Caco-2 (cell line): Measurements from ENCODE around the gene GBA2. TPM values are rescaled to one million over a fixed set of nuclear protein-coding genes. Genes with fewer than 3 reads are reported as not detected.

ENCODE experiments used
- BruUV-seq: library from RNA; stranded (reverse); fragments of 400-500 nt; replicated peaks from 2 replicates; lab custom pipeline; 2021; lab: Mats Ljungman, UMichigan
- CTCF ChIA-PET: fragments of 300-600 bp; sonication (Branson Sonifier 250); formaldehyde crosslinking; loops from one replicate; lab custom pipeline; 2022; ENCODE audit warnings: antibody characterized with exemption; lab: Charles Lee
- POLR2A ChIA-PET: fragments of 300-600 bp; sonication (Branson Sonifier 250); formaldehyde crosslinking; loops from one replicate; lab custom pipeline; 2022; ENCODE audit warnings: antibody characterized with exemption; lab: Charles Lee
- DNase-seq, 2 experiments: peaks; one replicate each; pipeline versions ENCODE4 v3.0.0 to v3.0.0-alpha.2; 2020 to 2022
- H3K27me3 ChIP-seq: replicated peaks from 2 replicates; pipeline ENCODE4 v1.6.0; 2011; ENCODE audit warnings: low read length; ENCODE audit not compliant: control insufficient read depth, insufficient read depth
- H3K36me3 ChIP-seq: 2 replicates; pipeline ENCODE4 v1.5.1; 2011; ENCODE audit warnings: low read length; ENCODE audit not compliant: control insufficient read depth, insufficient read depth
- H3K4me1 ChIP-seq: fragments of 250-450 bp; sonication (Bioruptor Pico); 2 replicates; pipeline ENCODE4 v1.5.1; 2020; ENCODE audit warnings: mild to moderate bottlenecking
- H3K4me3 ChIP-seq: 2 replicates; pipeline ENCODE4 v1.5.1; 2011; ENCODE audit warnings: low read depth, mild to moderate bottlenecking, control low read depth, low read length
- H3K9me3 ChIP-seq: fragments of 250-450 bp; sonication (Bioruptor Pico); 2 replicates; pipeline ENCODE4 v1.5.1; 2020; ENCODE audit warnings: mild to moderate bottlenecking, moderate library complexity
- H3K27ac Mint-ChIP-seq: one replicate; pipeline ENCODE4 v1.8.0; 2022; ENCODE audit warnings: mixed read lengths; ENCODE audit not compliant: unreplicated experiment
- H3K27me3 Mint-ChIP-seq: one replicate; pipeline ENCODE4 v1.8.0; 2022; ENCODE audit warnings: mixed read lengths; ENCODE audit not compliant: insufficient read depth, unreplicated experiment
- H3K36me3 Mint-ChIP-seq: one replicate; pipeline ENCODE4 v1.8.0; 2022; ENCODE audit warnings: mild to moderate bottlenecking, mixed read lengths; ENCODE audit not compliant: insufficient read depth, unreplicated experiment
- H3K4me1 Mint-ChIP-seq: one replicate; pipeline ENCODE4 v1.8.0; 2022; ENCODE audit warnings: low read depth, mixed read lengths; ENCODE audit not compliant: unreplicated experiment
- H3K4me3 Mint-ChIP-seq: one replicate; pipeline ENCODE4 v1.8.0; 2022; ENCODE audit warnings: mild to moderate bottlenecking, moderate library complexity, mixed read lengths; ENCODE audit not compliant: unreplicated experiment
- H3K9me3 Mint-ChIP-seq: one replicate; pipeline ENCODE4 v1.8.0; 2022; ENCODE audit warnings: mixed read lengths; ENCODE audit not compliant: unreplicated experiment
- intact Hi-C: fragments of 100-400 bp; cut with micrococcal nuclease; formaldehyde crosslinking; loops from one replicate; pipeline ENCODE4 v1.10.0; 2022; ENCODE audit not compliant: unreplicated experiment
- total RNA-seq: library from RNA; stranded (reverse); gene quantifications from 2 replicates; pipeline ENCODE4 v1.2.3, GENCODE V29; 2022
- TF ChIP-seq, protein P1 (sequence below), 2 experiments: fragments of 200-600 bp in 1 of 2; IDR thresholded peaks; 1 replicate in 1 of 2; 2 replicates in 1 of 2; pipeline versions ENCODE4 v1.5.1 to v1.8.0; 2011 to 2022; ENCODE audit warnings: antibody characterized with exemption in 1 of 2, control low read depth in 1 of 2, inconsistent platforms in 1 of 2, low read depth in 1 of 2, low read length in 1 of 2, mild to moderate bottlenecking in 1 of 2, moderate library complexity in 1 of 2; ENCODE audit not compliant: insufficient read depth in 1 of 2, severe bottlenecking in 1 of 2, unreplicated experiment in 1 of 2

GBA2 gene
- total RNA-seq, 1 experiment from 2014 or later = 108 TPM

GRCh38 chr9:35697486-35697885, 51.5 kb downstream of the GBA2 start:
- no peaks in the 10 kb centered on the region for H3K27me3 Mint-ChIP-seq
- TF ChIP-seq, protein P1, sequence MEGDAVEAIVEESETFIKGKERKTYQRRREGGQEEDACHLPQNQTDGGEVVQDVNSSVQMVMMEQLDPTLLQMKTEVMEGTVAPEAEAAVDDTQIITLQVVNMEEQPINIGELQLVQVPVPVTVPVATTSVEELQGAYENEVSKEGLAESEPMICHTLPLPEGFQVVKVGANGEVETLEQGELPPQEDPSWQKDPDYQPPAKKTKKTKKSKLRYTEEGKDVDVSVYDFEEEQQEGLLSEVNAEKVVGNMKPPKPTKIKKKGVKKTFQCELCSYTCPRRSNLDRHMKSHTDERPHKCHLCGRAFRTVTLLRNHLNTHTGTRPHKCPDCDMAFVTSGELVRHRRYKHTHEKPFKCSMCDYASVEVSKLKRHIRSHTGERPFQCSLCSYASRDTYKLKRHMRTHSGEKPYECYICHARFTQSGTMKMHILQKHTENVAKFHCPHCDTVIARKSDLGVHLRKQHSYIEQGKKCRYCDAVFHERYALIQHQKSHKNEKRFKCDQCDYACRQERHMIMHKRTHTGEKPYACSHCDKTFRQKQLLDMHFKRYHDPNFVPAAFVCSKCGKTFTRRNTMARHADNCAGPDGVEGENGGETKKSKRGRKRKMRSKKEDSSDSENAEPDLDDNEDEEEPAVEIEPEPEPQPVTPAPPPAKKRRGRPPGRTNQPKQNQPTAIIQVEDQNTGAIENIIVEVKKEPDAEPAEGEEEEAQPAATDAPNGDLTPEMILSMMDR (IDR thresholded peaks at IDR 0.05; ENCODE audit: insufficient read depth in 1 of 2, low read depth in 1 of 2, low read length in 1 of 2, severe bottlenecking in 1 of 2, unreplicated experiment in 1 of 2) = no peak
- Histone ChIP-seq H3K4me3 (no peak overlapping the region), H3K36me3 (peaks cover 1% of the 10 kb centered on the region), H3K27me3 (no peaks in the 10 kb centered on the region), H3K9me3 (no peaks in the 10 kb centered on the region), H3K4me1 (peaks cover 8% of the 10 kb centered on the region)
- peaks cover 15% of the 10 kb centered on the region for H3K36me3 Mint-ChIP-seq
- no peaks in the 10 kb centered on the region for H3K4me1 Mint-ChIP-seq
- H3K9me3 Mint-ChIP-seq = no peaks in the 10 kb centered on the region
- intact Hi-C loops = no loop called here
- ChIA-PET CTCF (interaction anchor here (1.2 to 4.8 kb wide), 10 partner anchors 11 to 94 kb away, joined by 3 to 35 read pairs (median 6); partner anchors contain the start of genes ARHGEF39, CA9, GBA2 and RGP1), POLR2A (interaction anchor here (1.2 to 1.5 kb wide), 2 partner anchors 36 to 51 kb away, joined by 7 to 8 read pairs; no protein-coding TSS in a partner anchor)
- no peak for DNase-seq
- no peak overlapping the region for H3K27ac Mint-ChIP-seq
- no peak overlapping the region for H3K4me3 Mint-ChIP-seq
- TSS peak; percentile 88 for BruUV-seq

- TF ChIP-seq, protein P1 (IDR thresholded peaks at IDR 0.05; ENCODE audit: insufficient read depth in 1 of 2, low read depth in 1 of 2, low read length in 1 of 2, severe bottlenecking in 1 of 2, unreplicated experiment in 1 of 2) = peak; percentile 70 to 90
- no TSS peak for BruUV-seq
- DNase-seq = peak; percentile 68 to 76
- Mint-ChIP-seq H3K4me3 (no peak overlapping the region), H3K27ac (no peak overlapping the region), H3K4me1 (no peaks in the 10 kb centered on the region), H3K27me3 (no peaks in the 10 kb centered on the region), H3K9me3 (no peaks in the 10 kb centered on the region), H3K36me3 (peaks cover 15% of the 10 kb centered on the region)
- Histone ChIP-seq H3K9me3 (no peaks in the 10 kb centered on the region), H3K4me1 (peaks cover 8% of the 10 kb centered on the region), H3K4me3 (no peak overlapping the region), H3K36me3 (peaks cover 1% of the 10 kb centered on the region), H3K27me3 (no peaks in the 10 kb centered on the region)
- POLR2A ChIA-PET = interaction anchor here (0.5 to 1.6 kb wide), 5 partner anchors 31 to 50 kb away, joined by 3 to 9 read pairs (median 7); partner anchors contain the start of gene ARHGEF39
- intact Hi-C loops = loop anchor here (1.0 kb wide), 2 partner anchors 27 to 36 kb away; partner anchors contain the start of genes CREB3 and TLN1
- CTCF ChIA-PET = interaction anchor here (0.5 to 4.8 kb wide), 24 partner anchors 9 to 1848 kb away, joined by 3 to 35 read pairs (median 4); partner anchors contain the start of genes ARHGEF39, CA9, CCDC107 and CREB3
These were observed 52.4 kb downstream of the GBA2 start for GRCh38 chr9:35696520-35697215.

DNA sequence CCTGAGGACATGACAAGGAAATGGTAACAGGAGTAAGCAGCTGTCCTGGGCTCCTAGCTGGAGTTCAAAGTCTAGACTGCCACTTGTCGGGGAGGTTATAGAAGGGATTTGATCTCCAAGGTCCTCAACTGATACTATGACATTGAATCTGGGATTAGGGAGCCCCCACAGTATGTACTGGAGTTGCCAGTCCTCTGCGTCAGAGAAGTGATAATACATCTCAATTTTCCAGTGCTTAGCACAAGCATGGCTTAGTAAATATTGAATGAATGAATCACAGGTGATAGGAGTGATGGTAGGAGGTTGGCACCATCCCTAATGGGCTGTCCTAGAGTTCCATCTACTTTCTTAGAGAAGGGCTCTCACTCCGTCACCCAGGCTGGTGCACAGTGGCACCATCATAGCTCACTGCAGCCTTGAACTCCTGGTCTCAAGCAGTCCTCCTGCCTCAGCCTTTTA, 53.1 kb downstream of the GBA2 start:
- TF ChIP-seq, protein P1 (IDR thresholded peaks at IDR 0.05; ENCODE audit: insufficient read depth in 1 of 2, low read depth in 1 of 2, low read length in 1 of 2, severe bottlenecking in 1 of 2, unreplicated experiment in 1 of 2) = no peak
- DNase-seq = no peak
- intact Hi-C loops = loop anchor here (1.0 kb wide), 2 partner anchors 27 to 36 kb away; partner anchors contain the start of genes CREB3 and TLN1
- Histone ChIP-seq H3K4me1 (peaks cover 12% of the 10 kb centered on the region), H3K27me3 (no peaks in the 10 kb centered on the region), H3K36me3 (peaks cover 1% of the 10 kb centered on the region), H3K4me3 (no peak overlapping the region), H3K9me3 (no peaks in the 10 kb centered on the region)
- BruUV-seq = no TSS peak
- no peaks in the 10 kb centered on the region for H3K4me1 Mint-ChIP-seq
- ChIA-PET CTCF (interaction anchor here (0.9 to 4.8 kb wide), 18 partner anchors 8 to 92 kb away, joined by 3 to 35 read pairs (median 5); partner anchors contain the start of genes ARHGEF39, CCDC107, CREB3 and GBA2), POLR2A (interaction anchor here (0.5 to 1.6 kb wide), 5 partner anchors 31 to 50 kb away, joined by 3 to 9 read pairs (median 7); partner anchors contain the start of gene ARHGEF39)
- H3K36me3 Mint-ChIP-seq = peaks cover 22% of the 10 kb centered on the region
- no peaks in the 10 kb centered on the region for H3K27me3 Mint-ChIP-seq
- no peak overlapping the region for H3K4me3 Mint-ChIP-seq
- H3K27ac Mint-ChIP-seq = no peak overlapping the region
- H3K9me3 Mint-ChIP-seq = no peaks in the 10 kb centered on the region
